HG02588 (cell line): ENCODE measurements around the gene RAB26.
"Not testable (repeated sequence)": the region's sequence is repeated elsewhere in the genome, so short reads cannot be mapped to it uniquely, and the experiment has no call there.

Experiments used
- ATAC-seq: cut with Tn5 transposase; IDR thresholded peaks from one replicate; pipeline ENCODE4 v1.9.1; 2021; ENCODE audit warnings: mild to moderate bottlenecking, moderate library complexity; ENCODE audit not compliant: unreplicated experiment

The RAB26 gene

GRCh38 chr16:2135770-2136490 lies 12.5 kb upstream of the RAB26 start, which contains the start of gene PKD1:
PKD1 (minus strand) TSS chr16:2135898; CDS start chr16:2135689, 209 bp downstream.
- not testable (repeated sequence) for ATAC-seq

GRCh38 chr16:2142942-2143877 lies 5.2 kb upstream of the RAB26 start:
- no peak for ATAC-seq

GRCh38 chr16:2143878-2144485 lies 4.4 kb upstream of the RAB26 start:
- no peak for ATAC-seq

GRCh38 chr16:2145843-2146242 lies 2.6 kb upstream of the RAB26 start:
- ATAC-seq, result no peak

GRCh38 chr16:2147378-2147777 lies 1.0 kb upstream of the RAB26 start:
- no peak for ATAC-seq

GRCh38 chr16:2148714-2149629 lies 547 bp downstream of the RAB26 start:
- ATAC-seq, result no peak

- ATAC-seq, result no peak
These were observed 1.4 kb downstream of the RAB26 start for GRCh38 chr16:2149630-2150417.

GRCh38 chr16:2150418-2151187 lies 2.2 kb downstream of the RAB26 start:
- ATAC-seq, result no peak

- no peak for ATAC-seq
These were observed 3.0 kb downstream of the RAB26 start for GRCh38 chr16:2151188-2152091.

GRCh38 chr16:2152695-2153506 lies 4.5 kb downstream of the RAB26 start:
- ATAC-seq, result no peak

- no peak for ATAC-seq
These were observed 6.2 kb downstream of the RAB26 start for GRCh38 chr16:2154533-2155090.

- peak; percentile 75 for ATAC-seq
These were observed 6.9 kb downstream of the RAB26 start, which contains the start of gene TRAF7 for GRCh38 chr16:2155091-2155950. TRAF7 (plus strand) TSS chr16:2155782; CDS start chr16:2163921, 8,139 bp downstream.

GRCh38 chr16:2155977-2156848 lies 7.8 kb downstream of the RAB26 start:
- ATAC-seq, result no peak

- no peak for ATAC-seq
These were observed 8.4 kb downstream of the RAB26 start for GRCh38 chr16:2156849-2157224.
